Endothelial cell (in vitro differentiated cells): ENCODE results near the gene SP2. TPM values are rescaled to one million over a fixed set of nuclear protein-coding genes. Genes with fewer than 3 reads are reported as not detected.

Experiments
- DNase-seq: peaks from one replicate; pipeline ENCODE4 v3.0.0; 2021; ENCODE audit warnings: low spot score
- H3K27ac Mint-ChIP-seq: one replicate; pipeline ENCODE4 v1.8.0; 2021; ENCODE audit warnings: mixed read lengths, inconsistent platforms; ENCODE audit not compliant: unreplicated experiment
- H3K27me3 Mint-ChIP-seq: one replicate; pipeline ENCODE4 v1.8.0; 2021; ENCODE audit warnings: mild to moderate bottlenecking, moderate library complexity, mixed read lengths, inconsistent platforms; ENCODE audit not compliant: unreplicated experiment
- H3K36me3 Mint-ChIP-seq: one replicate; pipeline ENCODE4 v1.8.0; 2021; ENCODE audit warnings: mild to moderate bottlenecking, low read depth, mixed read lengths, inconsistent platforms; ENCODE audit not compliant: unreplicated experiment
- H3K4me1 Mint-ChIP-seq: one replicate; pipeline ENCODE4 v1.8.0; 2021; ENCODE audit warnings: mild to moderate bottlenecking, mixed read lengths, inconsistent platforms; ENCODE audit not compliant: unreplicated experiment
- H3K4me3 Mint-ChIP-seq: one replicate; pipeline ENCODE4 v1.8.0; 2021; ENCODE audit warnings: mild to moderate bottlenecking, mixed read lengths, inconsistent platforms; ENCODE audit not compliant: unreplicated experiment
- H3K9me3 Mint-ChIP-seq: one replicate; pipeline ENCODE4 v1.8.0; 2021; ENCODE audit warnings: mixed read lengths, inconsistent platforms; ENCODE audit not compliant: unreplicated experiment
- CTCF ChIP-seq: fragments of 200-600 bp; sonication (generic); IDR thresholded peaks from one replicate; pipeline ENCODE4 v1.5.0; 2021; ENCODE audit warnings: antibody characterized with exemption; ENCODE audit not compliant: unreplicated experiment
- total RNA-seq: library from RNA; stranded (reverse); fragmentation: NEBNext Ultra II Directional; extraction: Animal tissue kit (Norgen Biotek cat#: 25700); gene quantifications from one replicate; pipeline ENCODE4 v1.2.1, GENCODE V29; 2021; ENCODE audit not compliant: unreplicated experiment

The SP2 gene
- total RNA-seq, 1 donor from 2014 or later, result 12.4 TPM

- H3K9me3 Mint-ChIP-seq, result no peaks in the 10 kb centered on the region
- DNase-seq, result no peak
- H3K36me3 Mint-ChIP-seq, result peaks cover 4% of the 10 kb centered on the region
- no peak overlapping the region for H3K4me3 Mint-ChIP-seq
- TF ChIP-seq CTCF, result no peak
- peaks cover 4% of the 10 kb centered on the region for H3K27me3 Mint-ChIP-seq
- no peak overlapping the region for H3K27ac Mint-ChIP-seq
- peaks cover 37% of the 10 kb centered on the region for H3K4me1 Mint-ChIP-seq
Measured at GRCh38 chr17:47873200-47874090, 22.6 kb upstream of the SP2 start.

GRCh38 chr17:47875011-47875985 lies 20.7 kb upstream of the SP2 start:
- TF ChIP-seq CTCF, result no peak
- H3K4me1 Mint-ChIP-seq, result peaks cover 40% of the 10 kb centered on the region
- peak overlapping the region; percentile 18 for H3K27ac Mint-ChIP-seq
- H3K9me3 Mint-ChIP-seq, result no peaks in the 10 kb centered on the region
- no peak for DNase-seq
- no peak overlapping the region for H3K4me3 Mint-ChIP-seq
- H3K27me3 Mint-ChIP-seq, result peaks cover 8% of the 10 kb centered on the region
- peaks cover 4% of the 10 kb centered on the region for H3K36me3 Mint-ChIP-seq

GRCh38 chr17:47877368-47878034 lies 18.5 kb upstream of the SP2 start:
- peaks cover 10% of the 10 kb centered on the region for H3K27me3 Mint-ChIP-seq
- H3K4me1 Mint-ChIP-seq, result peaks cover 35% of the 10 kb centered on the region
- H3K4me3 Mint-ChIP-seq, result peak overlapping the region; percentile 77
- TF ChIP-seq CTCF, result no peak
- DNase-seq, result no peak
- H3K36me3 Mint-ChIP-seq, result peaks cover 4% of the 10 kb centered on the region
- peak overlapping the region; percentile 74 for H3K27ac Mint-ChIP-seq
- H3K9me3 Mint-ChIP-seq, result no peaks in the 10 kb centered on the region

GRCh38 chr17:47878203-47879027 lies 17.6 kb upstream of the SP2 start:
- H3K4me3 Mint-ChIP-seq, result peak overlapping the region; percentile 77
- H3K9me3 Mint-ChIP-seq, result no peaks in the 10 kb centered on the region
- DNase-seq, result no peak

More at GRCh38 chr17:47878203-47879027, 17.6 kb upstream of the SP2 start:
- H3K27ac Mint-ChIP-seq, result peak overlapping the region; percentile 94
- H3K36me3 Mint-ChIP-seq, result peaks cover 4% of the 10 kb centered on the region
- peaks cover 11% of the 10 kb centered on the region for H3K27me3 Mint-ChIP-seq
- peaks cover 39% of the 10 kb centered on the region for H3K4me1 Mint-ChIP-seq
- no peak for TF ChIP-seq CTCF
